AG09319 (cell line): ENCODE measurements around the gene STAT4.

Experiments used
- DNase-seq: peaks from one replicate; pipeline ENCODE4 v3.0.0-alpha.2; 2010; ENCODE audit warnings: low read depth; ENCODE audit errors: extremely low read depth
- CTCF ChIP-seq: IDR thresholded peaks from 2 replicates; pipeline ENCODE4 v1.5.1; 2011; ENCODE audit warnings: low read depth, mild to moderate bottlenecking, inconsistent platforms, low read length, moderate library complexity

The STAT4 gene

GRCh38 chr2:191153716-191154115, 2.9 kb upstream of the STAT4 start:
- DNase-seq, result no peak
- TF ChIP-seq CTCF, result no peak

GRCh38 chr2:191152482-191153240, 1.9 kb upstream of the STAT4 start:
- no peak for DNase-seq
- TF ChIP-seq CTCF, result no peak

- TF ChIP-seq CTCF, result no peak
- no peak for DNase-seq
Measured at GRCh38 chr2:191151331-191151730, 537 bp upstream of the STAT4 start.

- no peak for TF ChIP-seq CTCF
- no peak for DNase-seq
Measured at GRCh38 chr2:191150230-191150599, 579 bp downstream of the STAT4 start.

- no peak for DNase-seq
- no peak for TF ChIP-seq CTCF
Measured at GRCh38 chr2:191149391-191149790, 1.4 kb downstream of the STAT4 start.

GRCh38 chr2:191148791-191149190, 2.0 kb downstream of the STAT4 start:
- DNase-seq, result no peak
- no peak for TF ChIP-seq CTCF

GRCh38 chr2:191148281-191148680, 2.5 kb downstream of the STAT4 start:
- no peak for DNase-seq

More at GRCh38 chr2:191148281-191148680, 2.5 kb downstream of the STAT4 start:
- no peak for TF ChIP-seq CTCF
